K562 treated with DMSO at 1 percent for 4 hours (cell line): Measurements from ENCODE around the gene MYMX. TPM values are rescaled to one million over a fixed set of nuclear protein-coding genes. Genes with fewer than 3 reads are reported as not detected.

Experiments
- total RNA-seq: library from RNA; unstranded; fragments of 300-600 nt; gene quantifications from 2 replicates; pipeline ENCODE4 v1.2.3, GENCODE V29; 2022; ENCODE audit not compliant: insufficient read depth

The MYMX gene
- not detected in 2 replicates for total RNA-seq

GRCh38 chr6:44216677-44217331 lies at the start of gene MYMX:
Gene MYMX, plus strand, starts transcription at chr6:44216926. Its CDS starts 546 bp downstream, at chr6:44217472.

DNA sequence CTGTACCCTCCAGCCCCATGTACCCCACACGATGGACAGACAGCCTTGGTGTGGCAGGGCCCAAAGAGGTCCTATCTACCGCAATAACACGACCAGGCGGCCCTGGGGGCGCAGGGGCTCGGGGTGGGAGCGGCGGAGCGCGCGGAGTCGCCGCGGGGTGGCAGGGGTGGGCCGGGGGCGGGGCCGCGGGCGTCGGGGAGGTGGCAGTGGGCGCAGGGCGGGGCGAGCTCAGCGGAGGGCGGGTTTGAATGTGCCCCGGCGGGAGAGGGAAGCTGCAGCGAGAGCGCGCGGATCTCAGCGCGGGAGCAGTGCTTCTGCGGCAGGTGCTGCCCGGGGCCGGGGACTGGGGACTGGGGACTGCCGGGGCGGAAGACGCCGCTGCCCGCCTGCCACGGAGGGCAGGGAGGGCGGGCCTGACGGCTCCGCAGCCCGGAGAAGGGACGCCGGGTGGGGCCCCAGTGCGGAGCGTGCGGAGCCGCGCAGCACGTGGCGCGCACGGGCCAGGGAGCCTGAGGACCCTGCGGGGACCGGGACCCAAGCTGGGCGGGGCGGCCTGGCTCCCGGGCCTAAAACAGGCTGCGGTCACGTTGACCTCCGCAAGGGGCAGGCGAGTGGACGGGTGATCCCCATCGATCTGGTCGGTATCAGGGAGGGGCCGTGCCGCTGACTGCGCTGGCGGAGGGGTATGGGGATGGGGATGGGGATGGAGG lies 6.7 kb downstream of the MYMX start, which contains the start of gene SLC29A1:
TSS of gene SLC29A1 (plus strand) at position 277 of the 710 bp plus-strand sequence. CDS start 3,719 bp downstream, outside the sequence.

DNA sequence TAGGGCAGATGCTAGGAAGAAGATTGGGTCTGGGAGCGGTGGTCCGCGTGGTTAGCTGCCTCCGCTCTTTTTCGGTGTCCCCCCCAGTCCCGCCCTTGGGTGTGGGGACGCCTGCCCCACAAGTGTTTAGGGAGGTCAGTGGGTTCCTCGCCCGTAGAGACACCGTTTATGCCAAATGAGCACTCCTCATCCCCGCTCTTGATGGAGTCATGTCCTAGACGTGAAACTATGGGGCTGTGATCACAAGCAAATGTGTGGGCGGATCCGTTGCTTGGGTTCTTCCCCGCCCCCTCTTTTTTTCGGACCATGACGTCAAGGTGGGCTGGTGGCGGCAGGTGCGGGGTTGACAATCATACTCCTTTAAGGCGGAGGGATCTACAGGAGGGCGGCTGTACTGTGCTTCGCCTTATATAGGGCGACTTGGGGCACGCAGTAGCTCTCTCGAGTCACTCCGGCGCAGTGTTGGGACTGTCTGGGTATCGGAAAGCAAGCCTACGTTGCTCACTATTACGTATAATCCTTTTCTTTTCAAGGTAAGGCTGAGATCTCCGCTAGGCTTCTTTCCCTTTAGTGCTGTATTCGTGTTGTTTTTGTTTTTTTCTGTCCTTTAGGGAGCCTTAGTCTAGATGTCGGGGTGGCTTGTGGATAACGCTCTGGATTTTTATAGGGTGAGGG lies 30.1 kb downstream of the MYMX start, which contains the start of gene HSP90AB1:
TSS of gene HSP90AB1 (plus strand) at position 439 of the 675 bp plus-strand sequence. CDS start 1,529 bp downstream, outside the sequence.

GRCh38 chr6:44257025-44257752 lies 40.5 kb downstream of the MYMX start, which contains the start of gene SLC35B2:
Gene SLC35B2, minus strand, starts transcription at chr6:44257528. Its CDS starts 118 bp downstream, at chr6:44257410.

DNA sequence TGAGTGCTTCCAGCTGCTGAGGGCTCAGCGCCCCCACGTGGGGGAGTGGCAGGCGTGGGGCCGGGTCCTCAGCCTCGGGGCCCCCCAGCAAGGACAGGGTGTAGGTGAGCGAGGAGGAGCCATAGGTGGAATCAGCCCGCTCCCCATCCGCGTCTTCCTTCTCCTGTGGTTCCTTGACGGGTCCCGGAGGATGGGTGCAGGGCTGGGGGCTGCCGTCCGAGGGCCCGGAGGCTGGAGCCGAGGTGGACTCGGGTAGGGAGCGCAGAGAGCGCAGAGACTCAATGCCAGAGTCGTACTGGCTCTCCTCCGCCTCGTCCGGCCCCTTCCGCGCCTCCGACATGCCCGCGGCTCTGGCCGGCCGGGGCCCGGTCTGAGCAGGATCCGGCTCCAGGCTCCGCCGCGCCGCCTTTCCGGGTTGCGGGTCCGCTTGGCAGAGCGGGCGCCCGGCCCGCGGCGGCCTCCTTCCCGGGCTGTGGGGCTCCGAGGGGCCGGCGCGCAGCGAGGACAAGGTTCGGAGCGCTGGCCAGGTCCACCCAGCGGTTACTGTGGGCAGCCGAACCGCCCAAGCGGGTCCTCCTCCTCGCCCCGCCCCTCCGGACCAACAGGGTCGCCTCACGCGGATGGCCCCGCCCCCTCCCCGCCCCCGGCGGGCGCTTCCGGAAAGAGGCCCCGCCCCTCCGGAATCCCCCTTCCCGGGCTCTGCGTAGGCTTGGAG lies 48.4 kb downstream of the MYMX start, which contains the start of gene NFKBIE:
TSS of gene NFKBIE (minus strand) at position 545 of the 715 bp plus-strand sequence. CDS start at position 340, 205 bp downstream.

Other genes with a start within 250 kb of the MYMX start
- gene MRPL14, start 89.5 kb upstream of the MYMX start, total RNA-seq = 95.2 and 107 TPM in 2 replicates
- 34.8 and 50.7 TPM in 2 replicates for gene TMEM63B, start 89.4 kb upstream of the MYMX start, total RNA-seq
- 0.51 TPM in 1 of 2 replicates, not detected in the other for gene CAPN11, start 58.1 kb upstream of the MYMX start, total RNA-seq
- 110 and 130 TPM in 2 replicates for gene SLC29A1, start 6.7 kb downstream of the MYMX start, total RNA-seq
- 1,233 and 1,422 TPM in 2 replicates for gene HSP90AB1, start 30.2 kb downstream of the MYMX start, total RNA-seq
- 78.1 and 85.6 TPM in 2 replicates for gene SLC35B2, start 40.6 kb downstream of the MYMX start, total RNA-seq
- 26.9 and 27.2 TPM in 2 replicates for gene NFKBIE, start 48.6 kb downstream of the MYMX start, total RNA-seq
- gene TMEM151B, start 53.5 kb downstream of the MYMX start, total RNA-seq = not detected in 2 replicates
- 12.3 and 13.6 TPM in 2 replicates for gene AARS2, start 96.4 kb downstream of the MYMX start, total RNA-seq
- not detected in 2 replicates for gene SPATS1, start 125.7 kb downstream of the MYMX start, total RNA-seq
- 18.5 and 19.3 TPM in 2 replicates for gene CDC5L, start 170.8 kb downstream of the MYMX start, total RNA-seq